Gastrocnemius medialis (tissue), 4 donors: ENCODE data around the gene MEGF11. TPM values are rescaled to one million over a fixed set of nuclear protein-coding genes. Genes with fewer than 3 reads are reported as not detected.

ENCODE experiments used
- ATAC-seq, 2 donors: fragments of 150-250 bp; one replicate each; pipeline ENCODE4 v1.9.1; 2016
- DNase-seq, 2 donors: peaks; one replicate each; pipeline ENCODE4 v3.0.0-alpha.2; 2019
- H3K27ac ChIP-seq, 4 donors: fragments of 200-600 bp; sonication (generic); 1 replicate in 1 of 4; 2 replicates in 3 of 4; pipeline ENCODE4 v1.5.1; 2016 to 2018; ENCODE audit warnings: mild to moderate bottlenecking in 2 of 4, moderate library complexity in 1 of 4
- H3K27me3 ChIP-seq, 3 donors: fragments of 200-600 bp; sonication (generic) in 2 of 3; 1 replicate in 1 of 3; 2 replicates in 2 of 3; pipeline versions ENCODE4 v1.5.1 to v1.6.0; 2016 to 2019; ENCODE audit warnings: mild to moderate bottlenecking in 1 of 3, moderate library complexity in 1 of 3
- H3K36me3 ChIP-seq, 2 donors: fragments of 200-600 bp; sonication (generic) in 1 of 2; one replicate each; pipeline ENCODE4 v1.5.1; 2017 to 2018
- H3K4me1 ChIP-seq, 2 donors: fragments of 200-600 bp; sonication (generic) in 1 of 2; one replicate each; pipeline ENCODE4 v1.5.1; 2016 to 2017; ENCODE audit warnings: mild to moderate bottlenecking in 2 of 2
- H3K4me3 ChIP-seq, 4 donors: fragments of 200-600 bp; sonication (generic) in 3 of 4; 1 replicate in 1 of 4; 2 replicates in 3 of 4; pipeline ENCODE4 v1.5.1; 2016 to 2019; ENCODE audit warnings: mild to moderate bottlenecking in 2 of 4
- H3K9me3 ChIP-seq, 3 donors: fragments of 200-600 bp; sonication (generic) in 2 of 3; 1 replicate in 1 of 3; 2 replicates in 2 of 3; pipeline ENCODE4 v1.5.1; 2016 to 2019
- POLR2A ChIP-seq, 2 donors: fragments of 450-650 bp; IDR thresholded peaks; one replicate each; pipeline ENCODE4 v1.6.1; 2017; ENCODE audit warnings: antibody characterized with exemption in 2 of 2, mild to moderate bottlenecking in 2 of 2, moderate library complexity in 2 of 2
- in situ Hi-C, 4 donors: fragments of 200-750 bp; cut with MboI; loops; one replicate each; pipeline versions ENCODE4 v1.15.0 to v1.8.0; 2017; ENCODE audit warnings: low sequenced_read_pairs in 4 of 4
- intact Hi-C: fragments of 100-400 bp; cut with DNase I; formaldehyde crosslinking; loops from one replicate; pipeline ENCODE4 v1.15.1; 2023; ENCODE audit warnings: low total_unique reads
- total RNA-seq, 4 donors: library from RNA; depleted of rRNA; stranded (reverse); fragments of >200 nt; gene quantifications; one replicate each; pipeline versions ENCODE4 v1.1.0 to v1.2.3, GENCODE V29; 2016
- TF ChIP-seq, protein P1 (sequence below), 5 experiments: fragments of 450-650 bp in 3 of 5; fragments of 200-600 bp in 2 of 5; sonication (generic) in 2 of 5; IDR thresholded peaks in 4 of 5; conservative IDR thresholded peaks in 1 of 5; 1 replicate in 4 of 5; 2 replicates in 1 of 5; pipeline ENCODE4 v1.5.1; 2016 to 2019; ENCODE audit warnings: antibody characterized with exemption in 5 of 5, mild to moderate bottlenecking in 3 of 5, moderate library complexity in 3 of 5

MEGF11 gene
- total RNA-seq, 4 donors from 2014 or later, result not detected

DNA sequence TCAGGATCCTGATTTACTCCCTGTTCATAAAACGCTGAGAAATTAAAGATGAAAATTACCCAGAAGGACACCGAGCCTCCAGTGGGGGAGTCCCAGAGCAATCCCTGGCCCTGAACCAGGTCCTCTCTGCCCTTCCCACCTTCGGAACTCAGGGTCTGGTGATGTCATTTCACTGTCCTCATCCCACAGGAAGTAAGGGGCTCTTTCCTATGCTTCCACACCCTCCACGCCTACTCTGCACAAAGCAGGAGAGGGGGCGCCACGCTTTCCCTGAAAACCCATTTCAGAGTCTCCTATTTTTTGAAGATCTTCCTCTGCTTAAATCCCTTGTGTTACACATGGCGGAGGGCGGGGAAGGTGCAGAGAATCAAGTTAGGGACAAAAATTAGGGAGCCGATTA lies 18.8 kb downstream of the MEGF11 start:
- Histone ChIP-seq H3K36me3 (no peaks in the 10 kb centered on the region), H3K4me3 (no peak overlapping the region), H3K27ac (no peak overlapping the region), H3K9me3 (no peaks in the 10 kb centered on the region), H3K4me1 (no peaks in the 10 kb centered on the region), H3K27me3 (peaks cover 0 to 9% (median 5%) of the 10 kb centered on the region in 3 donors)
- no peak for DNase-seq
- TF ChIP-seq POLR2A (IDR thresholded peaks at IDR 0.05), result no peak
- no peak for ATAC-seq
- intact Hi-C loops (no loop called here), in situ Hi-C loops (no loop called here)

DNA sequence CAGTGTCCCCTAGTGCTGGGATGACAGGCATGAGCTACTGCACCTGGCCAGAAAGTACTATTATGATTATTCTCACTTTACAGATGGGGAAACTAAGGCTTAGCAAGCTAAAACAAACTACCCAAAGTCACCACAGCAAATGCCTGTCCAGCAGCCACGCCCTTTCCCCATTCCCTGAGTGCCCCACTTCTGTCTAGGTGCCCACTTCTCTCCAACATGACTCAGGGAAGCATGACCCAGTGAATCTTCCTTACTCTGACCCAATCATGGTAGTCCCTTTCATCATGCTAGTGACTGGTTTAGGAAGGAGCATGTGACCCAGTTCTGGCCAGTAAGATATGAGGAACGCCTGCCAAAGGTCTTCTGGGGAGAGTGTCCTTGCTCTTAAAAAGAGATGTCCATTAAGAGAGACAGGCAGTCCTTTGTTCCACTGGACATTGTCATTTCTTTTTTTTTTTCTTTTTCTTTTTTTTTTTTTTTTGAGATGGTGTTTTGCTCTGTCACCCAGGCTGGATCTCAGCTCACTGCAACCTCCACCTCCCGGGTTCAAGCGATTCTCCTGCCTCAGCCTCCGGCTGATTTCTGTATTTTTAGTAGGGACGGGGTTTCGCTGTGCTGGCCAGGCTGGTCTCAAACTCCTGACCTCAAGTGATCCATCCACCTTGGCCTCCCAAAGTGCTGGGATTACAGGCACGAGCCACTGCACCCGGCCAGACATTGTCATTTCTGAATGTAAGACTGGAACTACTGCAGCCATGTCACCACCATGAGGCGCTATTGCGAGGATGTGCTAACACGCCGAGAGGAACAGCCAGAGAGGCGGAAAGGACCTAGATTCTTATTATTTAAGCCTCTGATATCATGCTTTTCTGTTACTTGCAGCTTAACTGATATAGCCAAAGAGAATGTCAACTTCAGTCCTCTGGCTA lies 19.8 kb downstream of the MEGF11 start:
- H3K9me3 ChIP-seq, result no peaks in the 10 kb centered on the region
- ATAC-seq (no peak), DNase-seq (no peak)
- no peak overlapping the region for H3K4me3 ChIP-seq
- no peak for TF ChIP-seq POLR2A (IDR thresholded peaks at IDR 0.05)
- TF ChIP-seq, protein P1, sequence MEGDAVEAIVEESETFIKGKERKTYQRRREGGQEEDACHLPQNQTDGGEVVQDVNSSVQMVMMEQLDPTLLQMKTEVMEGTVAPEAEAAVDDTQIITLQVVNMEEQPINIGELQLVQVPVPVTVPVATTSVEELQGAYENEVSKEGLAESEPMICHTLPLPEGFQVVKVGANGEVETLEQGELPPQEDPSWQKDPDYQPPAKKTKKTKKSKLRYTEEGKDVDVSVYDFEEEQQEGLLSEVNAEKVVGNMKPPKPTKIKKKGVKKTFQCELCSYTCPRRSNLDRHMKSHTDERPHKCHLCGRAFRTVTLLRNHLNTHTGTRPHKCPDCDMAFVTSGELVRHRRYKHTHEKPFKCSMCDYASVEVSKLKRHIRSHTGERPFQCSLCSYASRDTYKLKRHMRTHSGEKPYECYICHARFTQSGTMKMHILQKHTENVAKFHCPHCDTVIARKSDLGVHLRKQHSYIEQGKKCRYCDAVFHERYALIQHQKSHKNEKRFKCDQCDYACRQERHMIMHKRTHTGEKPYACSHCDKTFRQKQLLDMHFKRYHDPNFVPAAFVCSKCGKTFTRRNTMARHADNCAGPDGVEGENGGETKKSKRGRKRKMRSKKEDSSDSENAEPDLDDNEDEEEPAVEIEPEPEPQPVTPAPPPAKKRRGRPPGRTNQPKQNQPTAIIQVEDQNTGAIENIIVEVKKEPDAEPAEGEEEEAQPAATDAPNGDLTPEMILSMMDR (IDR thresholded peaks at IDR 0.05 in 4 of 5, conservative IDR thresholded peaks at IDR 0.05 in 1 of 5), result no peak
- intact Hi-C loops (no loop called here), in situ Hi-C loops (no loop called here)
- no peaks in the 10 kb centered on the region for H3K36me3 ChIP-seq
- H3K4me1 ChIP-seq, result no peaks in the 10 kb centered on the region
- no peak overlapping the region for H3K27ac ChIP-seq
- H3K27me3 ChIP-seq, result peaks cover 0 to 9% (median 5%) of the 10 kb centered on the region in 3 donors

DNA sequence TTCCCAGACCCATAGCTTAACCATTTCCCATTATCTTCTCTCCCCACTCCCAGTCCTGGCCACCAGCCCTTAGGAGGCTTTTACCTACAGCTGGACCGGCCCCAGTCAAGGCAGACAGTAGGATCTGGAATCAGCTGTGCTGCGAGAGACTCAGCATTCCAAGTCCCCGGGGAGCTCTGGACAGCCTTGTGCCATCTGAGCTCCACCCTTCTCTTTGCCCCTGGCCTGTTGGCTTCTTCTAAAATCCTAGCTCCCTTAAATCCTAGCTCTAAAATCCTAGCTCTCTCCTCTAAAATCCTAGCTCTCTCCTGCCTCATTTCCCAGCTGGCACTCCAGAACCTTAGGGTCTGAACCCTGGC lies 21.3 kb downstream of the MEGF11 start:
- peaks cover 0 to 6% (median 5%) of the 10 kb centered on the region in 3 donors for H3K27me3 ChIP-seq

DNA sequence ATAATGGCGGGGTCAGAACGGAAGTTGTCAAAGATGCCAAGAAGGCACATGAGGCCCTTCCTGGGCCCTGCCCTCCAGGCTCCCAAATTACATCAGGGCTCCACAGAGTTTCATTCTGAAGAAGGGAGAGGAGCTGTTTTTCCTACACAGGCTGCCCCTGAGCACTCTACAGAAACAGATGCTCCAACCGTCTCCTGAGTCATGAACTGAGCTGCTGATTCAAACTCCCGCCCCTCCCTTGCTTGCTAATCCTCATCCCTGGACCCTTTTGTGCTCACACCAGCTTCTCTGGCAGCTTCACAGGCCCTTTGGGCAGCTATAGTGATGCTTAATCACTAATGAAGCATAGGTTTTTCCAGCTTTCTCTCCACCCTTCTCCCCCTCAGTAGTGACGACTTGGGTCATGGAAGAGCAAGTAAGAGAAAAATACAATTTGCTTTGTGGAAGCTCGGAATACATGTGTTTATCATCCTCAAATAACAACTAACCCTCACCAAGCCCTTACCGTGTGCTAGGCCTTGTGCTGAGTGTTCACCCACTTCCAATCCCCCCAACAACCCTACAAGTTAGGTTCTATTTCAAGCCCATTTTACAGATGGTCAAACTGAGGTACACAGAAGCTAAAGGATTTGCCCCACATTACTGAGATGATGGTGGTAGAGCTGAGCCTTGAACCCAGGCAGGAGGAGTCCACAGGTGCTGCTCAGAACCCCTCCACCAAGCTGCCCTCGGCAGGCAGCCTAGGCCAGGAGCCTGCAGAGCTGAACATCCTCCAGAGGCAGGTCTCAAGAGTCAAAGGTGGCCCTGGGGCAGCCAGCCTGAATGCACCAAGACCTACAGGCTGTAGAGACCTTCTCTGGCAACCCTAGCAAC lies 21.9 kb downstream of the MEGF11 start:
- Histone ChIP-seq H3K36me3 (no peaks in the 10 kb centered on the region), H3K4me3 (no peak overlapping the region), H3K9me3 (no peaks in the 10 kb centered on the region), H3K27ac (no peak overlapping the region), H3K27me3 (peaks cover 0 to 6% (median 5%) of the 10 kb centered on the region in 3 donors), H3K4me1 (no peaks in the 10 kb centered on the region)
- intact Hi-C loops (no loop called here), in situ Hi-C loops (no loop called here)
- TF ChIP-seq, protein P1 (IDR thresholded peaks at IDR 0.05 in 4 of 5, conservative IDR thresholded peaks at IDR 0.05 in 1 of 5), result no peak
- no peak for TF ChIP-seq POLR2A (IDR thresholded peaks at IDR 0.05)
- no peak for ATAC-seq
- no peak for DNase-seq

More for the DNA sequence above, 21.3 kb downstream of the MEGF11 start:
- TF ChIP-seq, protein P1 (IDR thresholded peaks at IDR 0.05 in 4 of 5, conservative IDR thresholded peaks at IDR 0.05 in 1 of 5), result no peak
- no peak for TF ChIP-seq POLR2A (IDR thresholded peaks at IDR 0.05)
- ATAC-seq (no peak), DNase-seq (no peak)
- Histone ChIP-seq H3K27ac (no peak overlapping the region), H3K4me3 (no peak overlapping the region), H3K36me3 (no peaks in the 10 kb centered on the region), H3K4me1 (no peaks in the 10 kb centered on the region), H3K9me3 (no peaks in the 10 kb centered on the region)
- in situ Hi-C loops (no loop called here), intact Hi-C loops (no loop called here)
